ENCODE results near the gene CHPT1. TPM values are rescaled to one million over a fixed set of nuclear protein-coding genes. Genes with fewer than 3 reads are reported as not detected.
"Not testable (repeated sequence)": the region's sequence is repeated elsewhere in the genome, so short reads cannot be mapped to it uniquely, and the experiment has no call there.

The CHPT1 gene
- total RNA-seq, 2 experiments from 2014 or later, result 12.6 to 13.1 TPM

DNA sequence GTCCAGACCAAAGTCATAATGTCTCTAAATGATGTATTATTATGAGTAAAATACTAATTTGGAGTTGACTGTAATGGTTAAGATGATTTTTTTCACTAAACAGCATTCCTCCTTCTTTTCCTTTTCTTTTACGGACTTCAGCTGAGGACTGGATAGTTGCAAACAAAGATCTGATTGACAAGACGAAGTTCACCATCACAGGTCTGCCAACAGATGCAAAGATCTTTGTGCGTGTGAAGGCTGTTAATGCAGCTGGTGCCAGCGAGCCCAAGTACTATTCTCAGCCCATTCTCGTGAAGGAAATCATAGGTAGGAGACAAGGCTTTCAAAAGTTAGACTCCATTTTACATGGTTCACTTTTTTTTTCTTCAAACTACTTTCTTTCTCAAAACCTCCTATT is 29.8 kb upstream of the CHPT1 start:
- ATAC-seq (no peak), DNase-seq (no peak)
- POLR2A ChIA-PET, result no interaction called here
- no peaks in the 10 kb centered on the region for H3K9me3 Mint-ChIP-seq (ENCODE audit: insufficient read depth)
- H3K4me1 Mint-ChIP-seq (ENCODE audit: low read depth), result peaks cover 25% of the 10 kb centered on the region
- CTCF ChIA-PET, result interaction anchor here (1.0 to 1.9 kb wide), 3 partner anchors 91 to 106 kb away, joined by 3 to 5 read pairs (median 3); no protein-coding TSS in a partner anchor
- no peaks in the 10 kb centered on the region for H3K36me3 Mint-ChIP-seq (ENCODE audit: low read depth)
- H3K4me3 Mint-ChIP-seq, result no peak overlapping the region
- H3K27ac Mint-ChIP-seq, result no peak overlapping the region
- peaks cover 9% of the 10 kb centered on the region for H3K27me3 Mint-ChIP-seq (ENCODE audit: low read depth)

DNA sequence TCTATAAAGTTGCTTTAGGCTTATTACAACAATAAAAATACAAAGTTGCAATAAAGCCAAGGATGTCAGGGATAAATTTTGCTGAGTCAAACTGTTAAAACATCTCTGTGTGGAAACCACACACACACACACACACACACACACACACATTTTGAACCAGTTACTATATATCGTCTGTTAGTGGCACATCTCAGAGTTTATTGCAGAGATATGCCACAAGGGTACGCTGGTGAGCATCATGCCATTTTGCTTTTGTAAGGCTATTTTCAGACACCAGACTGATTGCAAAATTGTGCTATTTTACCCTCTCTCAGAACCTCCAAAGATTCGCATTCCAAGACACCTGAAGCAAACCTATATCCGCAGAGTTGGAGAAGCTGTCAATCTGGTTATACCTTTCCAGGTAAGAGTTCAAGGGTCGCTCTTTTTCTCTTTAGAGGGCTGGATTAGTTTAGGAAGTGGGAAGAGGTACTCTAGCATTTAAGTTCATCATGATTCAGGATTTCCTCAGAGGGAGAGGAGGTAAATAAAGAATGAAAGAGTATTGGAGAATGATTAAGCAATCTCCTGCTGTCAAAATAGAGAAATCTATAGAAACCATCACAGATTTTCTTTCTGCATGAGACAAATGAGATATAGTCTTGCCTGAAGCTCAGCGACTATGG is 27.3 kb upstream of the CHPT1 start:
- DNase-seq, result peak; percentile 68
- ChIA-PET CTCF (interaction anchor here (0.7 to 2.4 kb wide), 8 partner anchors 12 to 170 kb away, joined by 3 to 7 read pairs (median 3); no protein-coding TSS in a partner anchor), POLR2A (interaction anchor here (0.6 kb wide), 1 partner anchor 91 kb away, joined by 3 read pairs; no protein-coding TSS in a partner anchor)
- Mint-ChIP-seq H3K27ac (no peak overlapping the region), H3K27me3 (ENCODE audit: low read depth) (peaks cover 5% of the 10 kb centered on the region), H3K9me3 (ENCODE audit: insufficient read depth) (no peaks in the 10 kb centered on the region), H3K36me3 (ENCODE audit: low read depth) (no peaks in the 10 kb centered on the region), H3K4me3 (no peak overlapping the region), H3K4me1 (ENCODE audit: low read depth) (peaks cover 25% of the 10 kb centered on the region)
- ATAC-seq, result peak; percentile 60

DNA sequence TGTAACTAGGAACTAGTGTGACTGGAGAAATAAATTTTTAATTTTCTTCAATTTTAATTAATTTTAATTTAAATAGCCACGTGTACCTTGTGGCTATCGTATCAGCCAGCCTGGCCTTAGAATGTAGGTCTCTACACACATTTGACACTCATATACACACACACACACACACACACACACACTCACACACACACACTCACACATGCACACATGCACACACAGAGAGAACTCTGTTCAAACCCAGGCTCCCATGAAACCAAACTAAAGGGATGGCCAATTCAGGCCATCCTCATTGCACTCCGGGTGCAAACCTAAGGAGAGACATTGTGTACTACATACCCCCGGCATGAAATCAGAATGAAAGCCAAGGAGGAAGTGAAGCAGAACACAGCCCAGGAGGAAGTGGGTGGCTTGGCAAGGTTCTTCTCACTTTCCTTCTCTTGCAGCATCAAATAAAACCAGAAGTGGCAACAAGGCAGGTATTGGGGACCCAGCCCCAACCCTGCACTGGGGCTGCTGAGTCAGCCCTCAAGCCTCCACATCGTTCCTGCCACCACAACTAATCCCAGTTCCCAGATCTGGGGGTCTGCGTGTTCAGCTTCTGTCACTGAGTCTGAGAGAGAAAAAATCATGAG is 26.2 kb upstream of the CHPT1 start:
- H3K4me1 Mint-ChIP-seq (ENCODE audit: low read depth), result peaks cover 25% of the 10 kb centered on the region

GRCh38 chr12:101671833-101672232 is 25.6 kb upstream of the CHPT1 start:
- Mint-ChIP-seq H3K9me3 (ENCODE audit: insufficient read depth) (no peaks in the 10 kb centered on the region), H3K4me3 (peak overlapping the region; percentile 49), H3K27me3 (ENCODE audit: low read depth) (no peaks in the 10 kb centered on the region), H3K27ac (peak overlapping the region; percentile 81), H3K4me1 (ENCODE audit: low read depth) (peaks cover 25% of the 10 kb centered on the region), H3K36me3 (ENCODE audit: low read depth) (no peaks in the 10 kb centered on the region)
- ATAC-seq, result peak; percentile 12
- CTCF ChIA-PET, result interaction anchor here (0.7 to 2.4 kb wide), 3 partner anchors 10 to 168 kb away, joined by 3 to 7 read pairs (median 4); no protein-coding TSS in a partner anchor
- POLR2A ChIA-PET, result interaction anchor here (0.7 kb wide), 1 partner anchor 85 kb away, joined by 3 read pairs; no protein-coding TSS in a partner anchor
- no peak for DNase-seq

More for the DNA sequence above, 26.2 kb upstream of the CHPT1 start:
- H3K36me3 Mint-ChIP-seq (ENCODE audit: low read depth), result no peaks in the 10 kb centered on the region
- ChIA-PET CTCF (interaction anchor here (0.8 to 2.4 kb wide), 6 partner anchors 11 to 169 kb away, joined by 3 to 7 read pairs (median 3); no protein-coding TSS in a partner anchor), POLR2A (no interaction called here)
- H3K27me3 Mint-ChIP-seq (ENCODE audit: low read depth), result peaks cover 2% of the 10 kb centered on the region
- H3K27ac Mint-ChIP-seq, result peak overlapping the region; percentile 81
- H3K4me3 Mint-ChIP-seq, result peak overlapping the region; percentile 49
- peak; percentile 63 for DNase-seq
- no peaks in the 10 kb centered on the region for H3K9me3 Mint-ChIP-seq (ENCODE audit: insufficient read depth)
- peak; percentile 83 for ATAC-seq

- Mint-ChIP-seq H3K27me3 (ENCODE audit: low read depth) (peaks cover 20% of the 10 kb centered on the region), H3K36me3 (ENCODE audit: low read depth) (no peaks in the 10 kb centered on the region), H3K9me3 (ENCODE audit: insufficient read depth) (no peaks in the 10 kb centered on the region), H3K4me1 (ENCODE audit: low read depth) (peaks cover 23% of the 10 kb centered on the region), H3K4me3 (no peak overlapping the region), H3K27ac (no peak overlapping the region)
- ChIA-PET POLR2A (no interaction called here), CTCF (no interaction called here)
- ATAC-seq (no peak), DNase-seq (no peak)
Observed at GRCh38 chr12:101675555-101675954, 21.9 kb upstream of the CHPT1 start.

DNA sequence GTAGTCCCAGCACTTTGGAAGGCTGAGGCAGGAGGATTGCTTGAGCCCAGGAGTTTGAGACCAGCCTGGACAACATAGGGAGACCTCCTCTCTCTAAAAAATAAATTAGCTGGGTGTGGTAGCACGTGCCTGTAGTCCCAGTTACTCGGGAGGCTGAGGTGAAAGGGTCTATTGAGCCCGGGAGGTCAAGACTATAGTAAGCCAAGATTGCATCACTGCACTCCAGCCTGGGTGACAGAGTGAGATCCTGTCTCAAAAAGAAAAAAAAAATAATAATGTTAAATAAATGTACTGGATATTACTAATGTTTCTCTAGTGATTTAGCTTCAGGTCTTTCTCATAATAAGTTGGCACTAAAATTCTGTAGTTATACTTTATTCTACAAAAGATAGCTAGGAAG is 20.9 kb upstream of the CHPT1 start:
- H3K36me3 Mint-ChIP-seq (ENCODE audit: low read depth); H3K27ac Mint-ChIP-seq; DNase-seq; CTCF ChIA-PET; H3K4me3 Mint-ChIP-seq; ATAC-seq; POLR2A ChIA-PET; H3K9me3 Mint-ChIP-seq (ENCODE audit: insufficient read depth): not testable (repeated sequence)
- H3K27me3 Mint-ChIP-seq (ENCODE audit: low read depth), result peaks cover 20% of the 10 kb centered on the region
- H3K4me1 Mint-ChIP-seq (ENCODE audit: low read depth), result peaks cover 15% of the 10 kb centered on the region

GRCh38 chr12:101678081-101678480 is 19.4 kb upstream of the CHPT1 start:
- CTCF ChIA-PET, result no interaction called here
- Mint-ChIP-seq H3K4me3 (no peak overlapping the region), H3K4me1 (ENCODE audit: low read depth) (peaks cover 5% of the 10 kb centered on the region), H3K9me3 (ENCODE audit: insufficient read depth) (no peaks in the 10 kb centered on the region), H3K27me3 (ENCODE audit: low read depth) (peaks cover 23% of the 10 kb centered on the region), H3K27ac (no peak overlapping the region), H3K36me3 (ENCODE audit: low read depth) (no peaks in the 10 kb centered on the region)
- POLR2A ChIA-PET, result no interaction called here
- no peak for ATAC-seq
- DNase-seq, result no peak

- Mint-ChIP-seq H3K9me3 (ENCODE audit: insufficient read depth) (no peaks in the 10 kb centered on the region), H3K27me3 (ENCODE audit: low read depth) (peaks cover 29% of the 10 kb centered on the region), H3K4me3 (no peak overlapping the region), H3K36me3 (ENCODE audit: low read depth) (no peaks in the 10 kb centered on the region), H3K4me1 (ENCODE audit: low read depth) (peaks cover 5% of the 10 kb centered on the region), H3K27ac (no peak overlapping the region)
- no peak for DNase-seq
- ChIA-PET CTCF (no interaction called here), POLR2A (no interaction called here)
- no peak for ATAC-seq
Observed at GRCh38 chr12:101680240-101680639, 17.2 kb upstream of the CHPT1 start.

- H3K4me3 Mint-ChIP-seq, result no peak overlapping the region
- ATAC-seq (no peak), DNase-seq (no peak)
- CTCF ChIA-PET, result no interaction called here
- H3K27ac Mint-ChIP-seq, result no peak overlapping the region
- POLR2A ChIA-PET, result no interaction called here
- no peaks in the 10 kb centered on the region for H3K36me3 Mint-ChIP-seq (ENCODE audit: low read depth)
- peaks cover 32% of the 10 kb centered on the region for H3K27me3 Mint-ChIP-seq (ENCODE audit: low read depth)
- no peaks in the 10 kb centered on the region for H3K9me3 Mint-ChIP-seq (ENCODE audit: insufficient read depth)
- peaks cover 5% of the 10 kb centered on the region for H3K4me1 Mint-ChIP-seq (ENCODE audit: low read depth)
Observed at GRCh38 chr12:101680647-101681046, 16.8 kb upstream of the CHPT1 start.

- H3K9me3 Mint-ChIP-seq (ENCODE audit: insufficient read depth); H3K27ac Mint-ChIP-seq; H3K4me3 Mint-ChIP-seq; POLR2A ChIA-PET; DNase-seq; H3K36me3 Mint-ChIP-seq (ENCODE audit: low read depth); H3K4me1 Mint-ChIP-seq (ENCODE audit: low read depth); ATAC-seq: not testable (repeated sequence)
- H3K27me3 Mint-ChIP-seq (ENCODE audit: low read depth), result peaks cover 36% of the 10 kb centered on the region
- CTCF ChIA-PET, result interaction anchor here (1.5 kb wide), 1 partner anchor 10 kb away, joined by 7 read pairs; no protein-coding TSS in a partner anchor
Observed at GRCh38 chr12:101681627-101682026, 15.8 kb upstream of the CHPT1 start.

- ChIA-PET CTCF (no interaction called here), POLR2A (no interaction called here)
- Mint-ChIP-seq H3K4me3 (no peak overlapping the region), H3K36me3 (ENCODE audit: low read depth) (no peaks in the 10 kb centered on the region), H3K9me3 (ENCODE audit: insufficient read depth) (no peaks in the 10 kb centered on the region), H3K4me1 (ENCODE audit: low read depth) (no peaks in the 10 kb centered on the region), H3K27me3 (ENCODE audit: low read depth) (peaks cover 20% of the 10 kb centered on the region), H3K27ac (no peak overlapping the region)
- ATAC-seq (no peak), DNase-seq (no peak)
Observed at GRCh38 chr12:101685092-101685491, 12.3 kb upstream of the CHPT1 start.

GRCh38 chr12:101686176-101686575 is 11.3 kb upstream of the CHPT1 start:
- Mint-ChIP-seq H3K27me3 (ENCODE audit: low read depth) (peaks cover 15% of the 10 kb centered on the region), H3K4me1 (ENCODE audit: low read depth) (no peaks in the 10 kb centered on the region), H3K4me3 (no peak overlapping the region), H3K9me3 (ENCODE audit: insufficient read depth) (no peaks in the 10 kb centered on the region), H3K36me3 (ENCODE audit: low read depth) (no peaks in the 10 kb centered on the region), H3K27ac (no peak overlapping the region)
- ATAC-seq (no peak), DNase-seq (no peak)
- ChIA-PET CTCF (no interaction called here), POLR2A (interaction anchor here (0.7 kb wide), 1 partner anchor 17 kb away, joined by 3 read pairs; no protein-coding TSS in a partner anchor)
